ENCODE measurements around the gene ZNF552. TPM values are rescaled to one million over a fixed set of nuclear protein-coding genes. Genes with fewer than 3 reads are reported as not detected.

ZNF552 gene
- total RNA-seq, 1 donor = 5.8 TPM

DNA sequence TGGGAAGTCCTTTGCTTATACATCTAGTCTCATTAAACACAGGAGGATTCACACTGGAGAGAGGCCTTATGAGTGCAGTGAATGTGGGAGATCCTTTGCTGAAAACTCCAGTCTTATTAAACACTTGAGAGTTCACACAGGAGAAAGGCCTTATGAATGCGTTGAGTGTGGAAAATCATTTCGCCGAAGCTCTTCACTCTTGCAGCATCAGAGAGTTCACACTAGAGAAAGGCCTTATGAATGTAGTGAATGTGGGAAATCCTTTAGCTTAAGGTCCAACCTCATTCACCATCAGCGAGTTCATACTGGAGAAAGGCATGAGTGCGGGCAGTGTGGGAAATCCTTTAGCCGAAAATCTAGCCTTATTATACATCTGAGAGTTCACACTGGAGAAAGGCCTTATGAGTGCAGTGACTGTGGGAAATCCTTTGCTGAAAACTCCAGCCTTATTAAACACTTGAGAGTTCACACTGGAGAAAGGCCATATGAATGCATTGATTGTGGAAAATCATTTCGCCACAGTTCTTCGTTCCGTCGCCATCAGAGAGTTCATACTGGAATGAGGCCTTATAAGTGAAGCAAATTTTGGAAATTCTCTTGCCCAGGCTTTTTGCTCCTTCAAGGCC lies 35.4 kb downstream of the ZNF552 start:
- Histone ChIP-seq H3K36me3 (ENCODE audit: insufficient read depth, low read length) (peaks cover 50% of the 10 kb centered on the region), H3K4me3 (ENCODE audit: insufficient read depth, low read length) (peak overlapping the region; percentile 19), H3K9me3 (ENCODE audit: low read depth, low read length) (peaks cover 30% of the 10 kb centered on the region), H3K4me2 (ENCODE audit: insufficient read depth, low read length) (no peak overlapping the region), H2AFZ (ENCODE audit: low read length) (no peak overlapping the region), H3K27ac (ENCODE audit: low read depth, low read length) (no peak overlapping the region), H4K20me1 (ENCODE audit: insufficient read depth, low read length) (peaks cover 7% of the 10 kb centered on the region), H3K4me1 (ENCODE audit: insufficient read depth, low read length) (no peaks in the 10 kb centered on the region), H3K79me2 (ENCODE audit: insufficient read depth, low read length) (peaks cover 71% of the 10 kb centered on the region), H3K27me3 (ENCODE audit: insufficient read depth, low read length) (no peaks in the 10 kb centered on the region)
- TF ChIP-seq, protein P1, sequence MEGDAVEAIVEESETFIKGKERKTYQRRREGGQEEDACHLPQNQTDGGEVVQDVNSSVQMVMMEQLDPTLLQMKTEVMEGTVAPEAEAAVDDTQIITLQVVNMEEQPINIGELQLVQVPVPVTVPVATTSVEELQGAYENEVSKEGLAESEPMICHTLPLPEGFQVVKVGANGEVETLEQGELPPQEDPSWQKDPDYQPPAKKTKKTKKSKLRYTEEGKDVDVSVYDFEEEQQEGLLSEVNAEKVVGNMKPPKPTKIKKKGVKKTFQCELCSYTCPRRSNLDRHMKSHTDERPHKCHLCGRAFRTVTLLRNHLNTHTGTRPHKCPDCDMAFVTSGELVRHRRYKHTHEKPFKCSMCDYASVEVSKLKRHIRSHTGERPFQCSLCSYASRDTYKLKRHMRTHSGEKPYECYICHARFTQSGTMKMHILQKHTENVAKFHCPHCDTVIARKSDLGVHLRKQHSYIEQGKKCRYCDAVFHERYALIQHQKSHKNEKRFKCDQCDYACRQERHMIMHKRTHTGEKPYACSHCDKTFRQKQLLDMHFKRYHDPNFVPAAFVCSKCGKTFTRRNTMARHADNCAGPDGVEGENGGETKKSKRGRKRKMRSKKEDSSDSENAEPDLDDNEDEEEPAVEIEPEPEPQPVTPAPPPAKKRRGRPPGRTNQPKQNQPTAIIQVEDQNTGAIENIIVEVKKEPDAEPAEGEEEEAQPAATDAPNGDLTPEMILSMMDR (IDR thresholded peaks at IDR 0.05; ENCODE audit: extremely low read depth, low read depth, low read length) = no peak
- no peak for DNase-seq (ENCODE audit: insufficient read length, low spot score, missing footprints)

GRCh38 chr19:57778336-57778735 lies 36.4 kb downstream of the ZNF552 start:
- DNase-seq (ENCODE audit: insufficient read length, low spot score, missing footprints) = no peak
- peaks cover 50% of the 10 kb centered on the region for H3K36me3 ChIP-seq (ENCODE audit: insufficient read depth, low read length)
- peaks cover 30% of the 10 kb centered on the region for H3K9me3 ChIP-seq (ENCODE audit: low read depth, low read length)

GRCh38 chr19:57776764-57777296 lies 37.9 kb downstream of the ZNF552 start:
- Histone ChIP-seq H2AFZ (ENCODE audit: low read length) (no peak overlapping the region), H3K27me3 (ENCODE audit: insufficient read depth, low read length) (no peaks in the 10 kb centered on the region), H3K4me2 (ENCODE audit: insufficient read depth, low read length) (no peak overlapping the region), H3K79me2 (ENCODE audit: insufficient read depth, low read length) (peaks cover 87% of the 10 kb centered on the region), H3K36me3 (ENCODE audit: insufficient read depth, low read length) (peaks cover 48% of the 10 kb centered on the region), H3K4me1 (ENCODE audit: insufficient read depth, low read length) (no peaks in the 10 kb centered on the region), H3K4me3 (ENCODE audit: insufficient read depth, low read length) (no peak overlapping the region), H3K9me3 (ENCODE audit: low read depth, low read length) (peaks cover 30% of the 10 kb centered on the region), H3K27ac (ENCODE audit: low read depth, low read length) (no peak overlapping the region), H4K20me1 (ENCODE audit: insufficient read depth, low read length) (peaks cover 7% of the 10 kb centered on the region)
- TF ChIP-seq, protein P1 (IDR thresholded peaks at IDR 0.05; ENCODE audit: extremely low read depth, low read depth, low read length) = no peak
- DNase-seq (ENCODE audit: insufficient read length, low spot score, missing footprints) = no peak

More at GRCh38 chr19:57778336-57778735, 36.4 kb downstream of the ZNF552 start:
- Histone ChIP-seq H2AFZ (ENCODE audit: low read length) (no peak overlapping the region), H3K4me2 (ENCODE audit: insufficient read depth, low read length) (no peak overlapping the region), H3K27ac (ENCODE audit: low read depth, low read length) (no peak overlapping the region), H3K79me2 (ENCODE audit: insufficient read depth, low read length) (peaks cover 76% of the 10 kb centered on the region), H3K4me3 (ENCODE audit: insufficient read depth, low read length) (no peak overlapping the region), H3K27me3 (ENCODE audit: insufficient read depth, low read length) (no peaks in the 10 kb centered on the region), H3K4me1 (ENCODE audit: insufficient read depth, low read length) (no peaks in the 10 kb centered on the region), H4K20me1 (ENCODE audit: insufficient read depth, low read length) (peaks cover 7% of the 10 kb centered on the region)
- TF ChIP-seq, protein P1 (IDR thresholded peaks at IDR 0.05; ENCODE audit: extremely low read depth, low read depth, low read length) = no peak

DNA sequence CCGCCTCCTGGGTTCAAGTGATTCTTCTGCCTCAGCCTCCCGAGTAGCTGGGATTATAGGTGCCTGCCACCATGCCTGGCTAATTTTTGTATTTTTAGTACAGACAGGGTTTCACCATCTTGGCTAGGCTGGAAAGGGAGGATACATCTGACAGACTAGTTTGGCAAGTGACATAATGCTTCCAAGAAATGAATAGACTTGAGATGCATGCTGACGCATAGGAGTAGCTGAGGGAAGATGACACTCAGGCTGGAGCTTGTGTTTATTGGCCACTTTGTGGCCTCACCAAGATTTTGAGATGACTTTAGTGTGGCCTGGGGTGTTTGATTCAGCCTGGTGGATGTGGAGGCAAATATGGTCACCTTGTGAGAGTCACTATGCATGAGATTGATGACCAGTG lies 41.2 kb downstream of the ZNF552 start:
- H3K27me3 ChIP-seq (ENCODE audit: insufficient read depth, low read length) = no peaks in the 10 kb centered on the region
- peaks cover 29% of the 10 kb centered on the region for H3K36me3 ChIP-seq (ENCODE audit: insufficient read depth, low read length)
- no peak overlapping the region for H3K4me2 ChIP-seq (ENCODE audit: insufficient read depth, low read length)
- no peak overlapping the region for H3K27ac ChIP-seq (ENCODE audit: low read depth, low read length)
- no peak for DNase-seq (ENCODE audit: insufficient read length, low spot score, missing footprints)
- H3K4me3 ChIP-seq (ENCODE audit: insufficient read depth, low read length) = no peak overlapping the region
- H3K79me2 ChIP-seq (ENCODE audit: insufficient read depth, low read length) = peaks cover 73% of the 10 kb centered on the region
- peaks cover 3% of the 10 kb centered on the region for H3K4me1 ChIP-seq (ENCODE audit: insufficient read depth, low read length)
- TF ChIP-seq, protein P1 (IDR thresholded peaks at IDR 0.05; ENCODE audit: extremely low read depth, low read depth, low read length) = no peak
- H4K20me1 ChIP-seq (ENCODE audit: insufficient read depth, low read length) = peaks cover 3% of the 10 kb centered on the region
- no peak overlapping the region for H2AFZ ChIP-seq (ENCODE audit: low read length)
- peaks cover 11% of the 10 kb centered on the region for H3K9me3 ChIP-seq (ENCODE audit: low read depth, low read length)
